ENCODE measurements around the gene CKLF.
"Not testable (repeated sequence)": the region's sequence is repeated elsewhere in the genome, so short reads cannot be mapped to it uniquely, and the experiment has no call there.

Gene CKLF

DNA sequence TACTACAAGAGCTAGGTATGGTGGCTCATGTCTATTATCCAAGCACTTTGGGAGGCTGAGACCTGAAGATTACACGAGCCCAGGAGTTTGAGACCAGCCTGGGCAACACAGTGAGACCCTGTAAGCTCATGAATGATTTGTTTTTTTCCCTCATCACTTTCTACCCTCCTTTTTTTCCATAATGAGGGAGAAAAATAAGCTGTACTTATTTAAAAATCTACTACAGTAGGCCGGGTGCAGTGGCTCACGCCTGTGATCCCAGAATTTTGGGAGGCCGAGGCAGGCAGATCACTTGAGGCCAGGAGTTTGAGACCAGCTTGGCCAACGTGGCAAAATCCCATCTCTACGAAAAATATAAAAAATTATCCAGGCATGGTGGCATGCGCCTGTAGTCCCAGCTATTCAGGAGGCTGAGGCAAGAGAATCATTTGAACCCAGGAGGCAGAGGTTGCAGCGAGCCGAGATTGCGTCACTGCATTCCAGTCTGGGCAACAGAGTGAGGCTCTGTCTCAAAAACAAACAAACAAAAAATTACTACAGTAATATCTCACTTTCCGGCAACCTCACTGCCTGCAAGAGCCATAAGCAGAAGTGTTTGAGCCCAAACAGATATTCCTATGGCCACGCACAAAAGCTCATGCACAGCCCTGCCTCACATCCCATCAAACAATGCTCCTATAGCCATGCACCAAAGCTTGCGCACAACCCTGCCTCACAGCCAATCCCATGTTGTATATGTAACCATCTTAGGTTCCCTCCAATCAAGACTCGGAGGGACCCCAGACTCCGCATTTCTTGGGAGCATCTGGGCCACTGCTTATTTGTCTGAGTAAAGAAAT is 39.9 kb upstream of the CKLF start:
- peak; percentile 69 for DNase-seq (ENCODE audit: low read depth)
- Histone ChIP-seq H3K27me3 (replicated peaks; ENCODE audit: control insufficient read depth, insufficient read depth, low read length) (no peaks in the 10 kb centered on the region), H3K4me1 (ENCODE audit: control insufficient read depth, insufficient read depth, low read length) (peaks cover 65% of the 10 kb centered on the region), H3K9ac (ENCODE audit: low read length) (peak overlapping the region; percentile 78), H3K9me3 (ENCODE audit: control insufficient read depth, low read length) (no peaks in the 10 kb centered on the region), H3K36me3 (ENCODE audit: control insufficient read depth, insufficient read depth, low read length, severe bottlenecking) (no peaks in the 10 kb centered on the region), H3K4me3 (ENCODE audit: low read length) (peak overlapping the region; percentile 35)

DNA sequence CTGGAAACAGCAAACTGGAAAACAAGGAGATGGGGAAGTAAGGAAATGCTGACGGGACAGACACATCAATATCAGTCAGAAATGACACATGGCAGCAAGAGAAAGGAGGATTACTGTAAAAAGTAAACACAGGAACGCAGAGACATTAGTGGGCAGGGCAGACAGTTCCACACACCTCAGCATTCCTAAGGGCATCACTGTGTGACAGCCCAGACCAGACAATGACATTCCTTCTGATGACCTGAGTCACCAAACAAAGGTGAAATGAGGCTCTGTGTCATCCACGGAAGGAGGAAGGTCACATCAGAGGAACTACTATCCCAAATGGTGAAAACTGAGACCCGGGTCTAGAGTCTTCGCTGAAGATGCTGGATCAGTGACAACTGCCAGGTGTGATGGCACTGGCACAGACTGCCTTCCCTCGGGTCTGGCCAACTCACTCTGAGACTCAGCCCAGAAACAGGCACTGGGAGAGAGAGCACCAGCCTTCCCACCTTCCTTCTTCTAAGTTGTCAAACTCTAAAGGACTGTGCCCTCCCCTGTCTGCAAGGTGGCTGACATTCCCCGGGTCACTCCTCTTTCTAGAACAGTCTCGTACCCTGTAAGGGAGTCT is 39.2 kb upstream of the CKLF start:
- Histone ChIP-seq H3K9ac (ENCODE audit: low read length) (peak overlapping the region; percentile 78), H3K9me3 (ENCODE audit: control insufficient read depth, low read length) (no peaks in the 10 kb centered on the region), H3K36me3 (ENCODE audit: control insufficient read depth, insufficient read depth, low read length, severe bottlenecking) (no peaks in the 10 kb centered on the region), H3K27me3 (replicated peaks; ENCODE audit: control insufficient read depth, insufficient read depth, low read length) (no peaks in the 10 kb centered on the region), H3K4me1 (ENCODE audit: control insufficient read depth, insufficient read depth, low read length) (peaks cover 66% of the 10 kb centered on the region), H3K4me3 (ENCODE audit: low read length) (no peak overlapping the region)
- DNase-seq (ENCODE audit: low read depth): no peak

DNA sequence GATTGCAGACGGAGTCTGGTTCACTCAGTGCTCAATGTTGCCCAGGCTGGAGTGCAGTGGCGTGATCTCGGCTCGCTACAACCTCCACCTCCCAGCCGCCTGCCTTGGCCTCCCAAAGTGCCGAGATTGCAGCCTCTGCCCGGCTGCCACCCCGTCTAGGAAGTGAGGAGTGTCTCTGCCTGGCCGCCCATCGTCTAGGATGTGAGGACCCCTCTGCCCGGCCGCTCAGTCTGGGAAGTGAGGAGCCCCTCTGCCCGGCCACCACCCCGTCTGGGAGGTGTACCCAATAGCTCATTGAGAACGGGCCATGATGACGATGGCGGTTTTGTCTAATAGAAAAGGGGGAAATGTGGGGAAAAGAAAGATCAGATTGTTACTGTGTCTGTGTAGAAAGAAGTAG is 38.0 kb upstream of the CKLF start:
- not testable (repeated sequence) for H3K36me3 ChIP-seq (ENCODE audit: control insufficient read depth, insufficient read depth, low read length, severe bottlenecking); DNase-seq (ENCODE audit: low read depth); H3K9me3 ChIP-seq (ENCODE audit: control insufficient read depth, low read length); H3K27me3 ChIP-seq (replicated peaks; ENCODE audit: control insufficient read depth, insufficient read depth, low read length); H3K9ac ChIP-seq (ENCODE audit: low read length); H3K4me3 ChIP-seq (ENCODE audit: low read length)
- H3K4me1 ChIP-seq (ENCODE audit: control insufficient read depth, insufficient read depth, low read length): peaks cover 60% of the 10 kb centered on the region

DNA sequence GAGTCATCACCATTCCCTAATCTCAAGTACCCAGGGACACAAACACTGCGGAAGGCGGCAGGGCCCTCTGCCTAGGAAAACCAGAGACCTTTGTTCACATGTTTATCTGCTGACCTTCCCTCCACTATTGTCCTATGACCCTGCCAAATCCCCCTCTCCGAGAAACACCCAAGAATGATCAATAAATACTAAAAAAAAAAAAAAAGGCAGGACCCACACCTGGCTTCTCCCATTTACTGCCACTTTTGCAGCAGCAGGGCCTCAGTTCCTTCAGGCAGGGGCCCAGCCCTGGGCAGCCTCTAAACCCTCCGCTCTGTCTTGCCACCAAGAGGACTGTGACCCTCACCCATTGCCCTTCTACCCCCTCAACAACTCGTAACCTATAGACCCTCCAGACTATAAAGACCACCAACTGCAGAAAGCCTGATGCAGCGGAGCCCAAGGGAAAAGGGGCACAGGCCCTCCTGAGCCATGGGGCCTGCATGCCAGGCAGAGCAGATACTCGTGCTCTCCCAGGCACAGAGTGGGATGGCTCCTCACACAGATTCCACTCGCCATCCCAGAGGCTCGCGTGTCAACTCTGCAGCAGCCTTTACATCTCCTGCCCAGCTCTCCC is 37.3 kb upstream of the CKLF start:
- not testable (repeated sequence) for H3K9ac ChIP-seq (ENCODE audit: low read length); H3K9me3 ChIP-seq (ENCODE audit: control insufficient read depth, low read length); H3K4me3 ChIP-seq (ENCODE audit: low read length); DNase-seq (ENCODE audit: low read depth); H3K36me3 ChIP-seq (ENCODE audit: control insufficient read depth, insufficient read depth, low read length, severe bottlenecking); H3K27me3 ChIP-seq (replicated peaks; ENCODE audit: control insufficient read depth, insufficient read depth, low read length)
- H3K4me1 ChIP-seq (ENCODE audit: control insufficient read depth, insufficient read depth, low read length): peaks cover 59% of the 10 kb centered on the region

DNA sequence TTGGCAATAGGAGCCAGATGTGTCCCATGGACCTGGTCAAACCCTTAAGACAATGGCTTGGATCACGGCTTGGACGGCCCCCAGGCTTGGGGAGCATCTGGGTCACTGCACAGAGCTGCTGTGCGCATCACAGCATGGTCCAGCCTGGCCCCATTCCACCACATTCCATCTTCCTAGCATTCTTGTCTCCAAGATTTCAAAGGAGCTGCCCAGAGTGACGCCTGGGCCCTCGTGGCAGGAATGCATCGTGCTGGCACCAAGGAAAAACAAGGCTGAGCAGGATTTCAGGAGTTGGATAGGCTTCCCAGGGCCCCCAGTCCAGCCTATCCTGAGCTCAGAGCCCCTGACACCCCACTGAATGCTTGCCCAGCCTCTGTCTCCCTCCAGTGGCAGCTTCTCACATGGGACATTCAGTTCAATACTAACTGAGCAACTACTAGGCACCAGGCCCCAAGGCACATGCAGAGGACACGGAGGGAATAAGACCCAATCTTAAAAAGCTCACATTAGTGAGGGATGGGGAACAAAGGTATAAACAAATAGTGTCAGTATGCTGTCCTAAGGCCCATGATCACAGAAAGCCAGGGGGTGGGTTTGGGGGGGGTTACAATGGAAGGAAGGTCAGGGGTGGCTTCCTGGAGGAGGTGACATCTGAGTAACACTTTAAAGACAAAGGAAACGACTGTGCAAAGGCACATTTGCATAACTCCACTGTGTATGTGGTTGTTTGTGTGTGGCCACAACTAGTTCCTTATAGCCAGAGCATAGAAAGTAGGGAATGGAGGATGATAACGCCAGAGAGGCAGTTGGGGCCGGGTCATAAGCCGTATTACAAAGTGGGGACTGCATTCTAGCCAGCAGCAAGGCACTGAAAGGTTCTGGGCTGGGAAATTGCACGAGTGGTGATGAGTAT is 36.5 kb upstream of the CKLF start:
- Histone ChIP-seq H3K27me3 (replicated peaks; ENCODE audit: control insufficient read depth, insufficient read depth, low read length) (no peaks in the 10 kb centered on the region), H3K9ac (ENCODE audit: low read length) (peak overlapping the region; percentile 76), H3K4me1 (ENCODE audit: control insufficient read depth, insufficient read depth, low read length) (peaks cover 51% of the 10 kb centered on the region), H3K9me3 (ENCODE audit: control insufficient read depth, low read length) (no peaks in the 10 kb centered on the region), H3K4me3 (ENCODE audit: low read length) (peak overlapping the region; percentile 4), H3K36me3 (ENCODE audit: control insufficient read depth, insufficient read depth, low read length, severe bottlenecking) (peaks cover 11% of the 10 kb centered on the region)
- peak; percentile 40 for DNase-seq (ENCODE audit: low read depth)

DNA sequence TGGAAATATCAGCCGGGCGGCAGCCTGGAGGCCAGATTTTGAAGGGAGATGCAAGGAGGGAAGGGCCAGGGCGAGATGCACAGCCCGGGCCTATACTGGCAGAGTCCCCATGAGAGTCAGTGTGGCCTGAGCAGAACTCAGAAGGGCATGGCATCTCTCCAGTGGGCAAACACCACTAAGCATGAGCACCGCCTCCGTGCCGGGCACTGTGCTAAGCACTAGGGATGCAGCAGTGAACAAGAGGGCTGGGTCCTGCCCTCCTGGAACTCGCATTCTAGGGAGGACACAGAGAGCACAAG is 35.9 kb upstream of the CKLF start:
- Histone ChIP-seq H3K9me3 (ENCODE audit: control insufficient read depth, low read length) (no peaks in the 10 kb centered on the region), H3K27me3 (replicated peaks; ENCODE audit: control insufficient read depth, insufficient read depth, low read length) (no peaks in the 10 kb centered on the region), H3K4me3 (ENCODE audit: low read length) (peak overlapping the region; percentile 4), H3K9ac (ENCODE audit: low read length) (peak overlapping the region; percentile 76), H3K4me1 (ENCODE audit: control insufficient read depth, insufficient read depth, low read length) (peaks cover 45% of the 10 kb centered on the region), H3K36me3 (ENCODE audit: control insufficient read depth, insufficient read depth, low read length, severe bottlenecking) (peaks cover 13% of the 10 kb centered on the region)
- no peak for DNase-seq (ENCODE audit: low read depth)

DNA sequence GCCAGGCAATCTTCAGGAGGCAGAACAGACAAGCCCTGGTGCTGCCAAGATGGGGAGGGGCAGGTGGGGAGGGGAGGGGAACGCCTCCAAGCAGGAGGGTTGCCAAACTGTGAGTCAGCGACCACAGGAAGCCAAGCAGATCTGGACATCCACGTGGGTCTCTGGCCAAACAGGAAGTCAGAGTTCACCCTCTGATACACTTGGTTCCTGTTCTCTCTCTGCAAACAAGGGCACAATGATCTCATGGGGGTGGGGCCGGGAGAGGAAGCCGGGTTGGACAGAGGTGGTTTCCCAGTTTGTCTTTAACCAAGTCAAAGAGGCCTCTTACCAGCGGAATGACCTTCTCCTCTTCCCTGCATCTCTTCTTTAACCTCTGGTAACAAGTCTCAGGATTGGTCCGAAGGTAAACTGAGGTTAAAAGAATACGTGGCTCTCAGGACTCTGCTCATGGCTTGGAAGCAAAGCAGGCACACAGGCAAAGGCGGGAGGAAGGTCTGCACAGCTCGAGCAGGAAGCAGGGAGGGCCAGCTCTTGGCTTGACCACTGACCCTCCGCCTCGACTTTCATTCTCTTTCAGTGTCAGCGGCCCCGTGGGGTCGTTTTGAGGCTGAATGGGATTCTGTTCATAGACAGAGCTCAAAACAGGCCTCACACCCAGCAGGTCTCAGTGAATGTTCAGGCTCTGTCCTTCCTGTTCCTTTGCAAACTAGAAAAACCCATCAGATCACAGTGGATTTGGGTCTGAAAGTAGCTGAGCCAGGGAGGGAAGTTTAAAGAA is 35.4 kb upstream of the CKLF start:
- H3K9me3 ChIP-seq (ENCODE audit: control insufficient read depth, low read length): no peaks in the 10 kb centered on the region
- peak overlapping the region; percentile 88 for H3K9ac ChIP-seq (ENCODE audit: low read length)
- H3K36me3 ChIP-seq (ENCODE audit: control insufficient read depth, insufficient read depth, low read length, severe bottlenecking): peaks cover 18% of the 10 kb centered on the region
- DNase-seq (ENCODE audit: low read depth): peak; percentile 95
- H3K27me3 ChIP-seq (replicated peaks; ENCODE audit: control insufficient read depth, insufficient read depth, low read length): no peaks in the 10 kb centered on the region
- peak overlapping the region; percentile 72 for H3K4me3 ChIP-seq (ENCODE audit: low read length)
- H3K4me1 ChIP-seq (ENCODE audit: control insufficient read depth, insufficient read depth, low read length): peaks cover 45% of the 10 kb centered on the region

DNA sequence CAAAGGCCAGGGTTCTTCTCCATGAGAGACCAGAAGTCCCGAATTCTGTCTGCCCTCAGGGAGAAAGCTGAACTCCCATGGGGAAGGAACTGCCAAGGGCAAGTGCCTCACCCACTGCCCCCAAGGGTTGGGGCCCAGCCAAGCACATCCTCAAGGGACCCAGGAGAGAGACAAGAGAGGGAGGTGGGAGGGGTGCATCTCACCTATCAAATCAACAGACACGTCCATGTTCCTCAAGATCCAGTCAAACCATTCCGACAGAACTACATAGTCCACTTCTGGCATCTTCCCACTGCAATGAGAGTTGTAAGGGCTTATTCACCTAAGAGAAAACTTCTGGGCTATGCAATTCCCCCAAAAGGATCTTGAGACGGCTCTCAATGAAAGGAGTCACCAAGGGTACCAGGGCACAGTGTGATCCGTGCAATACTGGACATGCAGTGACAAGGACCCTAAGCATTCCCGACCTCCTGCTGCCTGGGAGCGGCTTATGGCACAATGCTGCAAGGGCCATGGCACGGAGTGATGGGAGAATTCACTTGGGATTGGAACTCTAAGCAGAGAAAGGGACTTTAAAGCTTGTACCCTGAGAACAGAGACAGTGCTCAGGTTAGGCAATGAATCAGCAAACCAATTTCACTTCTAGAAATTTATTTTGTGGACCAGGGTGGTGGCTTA is 34.7 kb upstream of the CKLF start:
- no peaks in the 10 kb centered on the region for H3K27me3 ChIP-seq (replicated peaks; ENCODE audit: control insufficient read depth, insufficient read depth, low read length)
- H3K9ac ChIP-seq (ENCODE audit: low read length): peak overlapping the region; percentile 88
- peaks cover 18% of the 10 kb centered on the region for H3K36me3 ChIP-seq (ENCODE audit: control insufficient read depth, insufficient read depth, low read length, severe bottlenecking)
- no peak for DNase-seq (ENCODE audit: low read depth)
- H3K4me3 ChIP-seq (ENCODE audit: low read length): peak overlapping the region; percentile 72
- H3K4me1 ChIP-seq (ENCODE audit: control insufficient read depth, insufficient read depth, low read length): peaks cover 43% of the 10 kb centered on the region
- no peaks in the 10 kb centered on the region for H3K9me3 ChIP-seq (ENCODE audit: control insufficient read depth, low read length)

DNA sequence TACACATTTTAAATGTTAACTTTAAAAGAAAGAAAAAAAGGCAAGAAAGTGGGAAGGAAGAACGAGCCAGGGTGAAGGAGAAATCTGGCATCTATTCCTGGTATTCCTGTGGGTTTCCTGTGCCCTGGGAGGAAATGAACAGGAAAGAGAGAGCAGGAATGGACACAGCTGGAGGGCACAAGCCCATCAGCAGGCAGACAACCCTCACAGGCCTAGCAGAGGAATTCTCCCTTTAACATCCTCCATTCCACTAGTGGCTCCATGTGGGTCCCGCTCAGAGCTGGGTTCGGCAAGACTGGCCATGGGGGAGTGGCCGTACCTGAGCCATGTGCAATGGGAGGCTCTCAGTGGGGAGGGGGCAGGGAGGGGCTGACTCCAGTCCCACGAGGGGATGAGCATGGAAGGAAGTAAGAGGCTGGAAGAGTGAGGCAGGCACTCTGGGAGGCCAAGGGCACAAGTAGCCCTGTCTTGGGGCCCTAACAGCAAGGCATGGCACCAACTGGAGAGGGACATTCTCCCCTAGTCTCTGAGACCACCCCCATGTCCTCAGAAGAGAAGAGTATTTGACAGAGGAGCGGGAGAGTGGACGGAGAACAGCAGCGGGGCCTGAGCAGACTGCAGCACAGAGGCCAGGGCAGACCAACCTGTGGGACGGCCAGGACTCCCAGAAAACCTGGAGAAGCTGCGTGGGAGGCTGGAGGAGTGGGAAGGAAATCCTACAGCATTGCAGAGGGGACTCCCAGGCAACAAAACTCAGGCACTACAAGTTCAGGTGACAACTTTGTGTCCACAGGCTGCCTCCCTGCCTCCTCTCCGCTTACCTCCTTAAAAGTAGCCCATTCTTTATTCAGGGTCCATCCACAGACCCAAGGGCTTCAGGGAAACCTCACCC is 32.6 kb upstream of the CKLF start:
- H3K36me3 ChIP-seq (ENCODE audit: control insufficient read depth, insufficient read depth, low read length, severe bottlenecking): peaks cover 18% of the 10 kb centered on the region
- no peak overlapping the region for H3K4me3 ChIP-seq (ENCODE audit: low read length)
- no peaks in the 10 kb centered on the region for H3K27me3 ChIP-seq (replicated peaks; ENCODE audit: control insufficient read depth, insufficient read depth, low read length)
- DNase-seq (ENCODE audit: low read depth): no peak
- no peaks in the 10 kb centered on the region for H3K9me3 ChIP-seq (ENCODE audit: control insufficient read depth, low read length)
- H3K4me1 ChIP-seq (ENCODE audit: control insufficient read depth, insufficient read depth, low read length): peaks cover 44% of the 10 kb centered on the region
- no peak overlapping the region for H3K9ac ChIP-seq (ENCODE audit: low read length)

Measured in adipocyte (in vitro differentiated cells).